Esophagus squamous epithelium (tissue), 5 donors: ENCODE results near the gene CHAC2. TPM values are rescaled to one million over a fixed set of nuclear protein-coding genes. Genes with fewer than 3 reads are reported as not detected.
A peak's percentile ranks its signal among the peaks of the same experiment; 100 is the strongest.
"Not testable (repeated sequence)": the region's sequence is repeated elsewhere in the genome, so short reads cannot be mapped to it uniquely, and the experiment has no call there.

ENCODE experiments used
- DNase-seq: peaks from one replicate; lab custom pipeline; 2025; lab: John Stamatoyannopoulos, UW
- H3K27ac ChIP-seq, 4 donors: fragments of 200-600 bp; sonication (generic); one replicate each; pipeline ENCODE4 v1.5.1; 2016 to 2019; ENCODE audit warnings: mild to moderate bottlenecking in 1 of 4
- H3K27me3 ChIP-seq, 4 donors: fragments of 200-600 bp; sonication (generic); 1 replicate in 3 of 4; 2 replicates in 1 of 4; pipeline versions ENCODE4 v1.5.1 to v1.6.0; 2017 to 2021; ENCODE audit warnings: antibody characterized with exemption in 1 of 4
- H3K36me3 ChIP-seq, 3 donors: fragments of 200-600 bp; sonication (generic); one replicate each; pipeline ENCODE4 v1.5.1; 2016 to 2019
- H3K4me1 ChIP-seq, 3 donors: fragments of 200-600 bp; sonication (generic); one replicate each; pipeline ENCODE4 v1.5.1; 2017 to 2019
- H3K4me3 ChIP-seq, 4 donors: fragments of 200-600 bp; sonication (generic); 1 replicate in 3 of 4; 2 replicates in 1 of 4; pipeline ENCODE4 v1.5.1; 2016 to 2019; ENCODE audit warnings: mild to moderate bottlenecking in 2 of 4, moderate library complexity in 1 of 4
- H3K9me3 ChIP-seq, 3 donors: fragments of 200-600 bp; sonication (generic); one replicate each; pipeline ENCODE4 v1.5.1; 2016 to 2019
- CTCF ChIP-seq, 6 experiments: fragments of 450-650 bp in 4 of 6; fragments of 200-600 bp in 2 of 6; sonication (generic) in 2 of 6; IDR thresholded peaks; one replicate each; pipeline ENCODE4 v1.5.1; 2016 to 2019; ENCODE audit warnings: antibody characterized with exemption in 6 of 6, mild to moderate bottlenecking in 4 of 6, moderate library complexity in 4 of 6
- POLR2A ChIP-seq, 4 donors: fragments of 450-650 bp; IDR thresholded peaks; one replicate each; pipeline ENCODE4 v1.6.1; 2017; ENCODE audit warnings: antibody characterized with exemption in 4 of 4, mild to moderate bottlenecking in 4 of 4, moderate library complexity in 3 of 4
- WGBS, 2 donors: methylation state at CpG; one replicate each; pipeline ENCODE4 v1.1.5; 2018; 5-methylcytosine and 5-hydroxymethylcytosine counted together
- intact Hi-C: fragments of 100-400 bp; cut with DNase I; formaldehyde crosslinking; loops from one replicate; pipeline ENCODE4 v1.15.0; 2022
- total RNA-seq, 4 donors: library from RNA; depleted of rRNA; stranded (reverse); fragments of >200 nt; gene quantifications; one replicate each; pipeline ENCODE4 v1.1.0, GENCODE V29; 2016
- donor health status: DM: yes; HTN: yes; CAD: no.

The CHAC2 gene
- 10 to 100 TPM in 2 of 4 donors, 1 to 10 TPM in 2; 5.0 to 11.3 (median 8.7) TPM for total RNA-seq

- Histone ChIP-seq H3K4me3 (peak within 1 kb of the TSS; percentile 66 to 86 (median 81)), H3K27me3 (no peaks in the 10 kb centered on the region), H3K36me3 (peaks cover 0 to 16% (median 7%) of the 10 kb centered on the region in 3 donors), H3K4me1 (peaks cover 0 to 19% (median 8%) of the 10 kb centered on the region in 3 donors), H3K27ac (peak within 1 kb of the TSS; percentile 77 to 88 (median 85)), H3K9me3 (no peaks in the 10 kb centered on the region)
- WGBS, 2 donors = 0 to 2% methylated on average over 16 to 29 of the region's 46 CpGs
- peak; percentile 13 for DNase-seq
- TF ChIP-seq POLR2A (IDR thresholded peaks at IDR 0.05) = peak in 2 of 4 donors; percentile 11 to 31
- peak in 5 of 6 experiments; percentile 40 to 64 (median 53) for TF ChIP-seq CTCF (IDR thresholded peaks at IDR 0.05)
- intact Hi-C loops = no loop called here
Observed at GRCh38 chr2:53767405-53768241, at the start of gene CHAC2. CHAC2 (plus strand) TSS chr2:53767804; CDS start chr2:53767887, 83 bp downstream.

- H3K4me1 ChIP-seq, H3K27me3 ChIP-seq, H3K4me3 ChIP-seq, H3K9me3 ChIP-seq, H3K27ac ChIP-seq, DNase-seq, intact Hi-C loops: not testable (repeated sequence)
- WGBS, 2 donors = 95 to 100% methylated on average over 3 of the region's 3 CpGs
- H3K36me3 ChIP-seq = peaks cover 0 to 17% (median 0%) of the 10 kb centered on the region in 3 donors
Observed at GRCh38 chr2:53720944-53721343, 46.7 kb upstream of the CHAC2 start.

GRCh38 chr2:53724536-53724935 is 43.1 kb upstream of the CHAC2 start:
- intact Hi-C loops = no loop called here
- TF ChIP-seq CTCF (IDR thresholded peaks at IDR 0.05) = no peak
- no peak for TF ChIP-seq POLR2A (IDR thresholded peaks at IDR 0.05)
- no peaks in the 10 kb centered on the region for H3K4me1 ChIP-seq
- H3K36me3 ChIP-seq = peaks cover 0 to 28% (median 0%) of the 10 kb centered on the region in 3 donors
- 87 to 89% methylated on average over 2 of the region's 2 CpGs for WGBS, 2 donors
- DNase-seq = no peak
- no peaks in the 10 kb centered on the region for H3K9me3 ChIP-seq
- no peak overlapping the region for H3K27ac ChIP-seq
- no peaks in the 10 kb centered on the region for H3K27me3 ChIP-seq
- H3K4me3 ChIP-seq = no peak overlapping the region

- Histone ChIP-seq H3K4me1 (no peaks in the 10 kb centered on the region), H3K9me3 (no peaks in the 10 kb centered on the region), H3K27me3 (no peaks in the 10 kb centered on the region), H3K36me3 (peaks cover 0 to 36% (median 0%) of the 10 kb centered on the region in 3 donors), H3K4me3 (no peak overlapping the region), H3K27ac (no peak overlapping the region)
- intact Hi-C loops = no loop called here
- TF ChIP-seq POLR2A (IDR thresholded peaks at IDR 0.05) = no peak
- TF ChIP-seq CTCF (IDR thresholded peaks at IDR 0.05) = no peak
- WGBS, 2 donors = 83 to 86% methylated on average over 4 of the region's 4 CpGs
- DNase-seq = no peak
Observed at GRCh38 chr2:53725662-53726061, 41.9 kb upstream of the CHAC2 start.

GRCh38 chr2:53727921-53728320 is 39.7 kb upstream of the CHAC2 start:
- DNase-seq = no peak
- Histone ChIP-seq H3K36me3 (peaks cover 0 to 50% (median 0%) of the 10 kb centered on the region in 3 donors), H3K27ac (no peak overlapping the region), H3K4me3 (no peak overlapping the region), H3K27me3 (no peaks in the 10 kb centered on the region), H3K9me3 (no peaks in the 10 kb centered on the region), H3K4me1 (no peaks in the 10 kb centered on the region)
- 96 to 100% methylated on average over 3 of the region's 3 CpGs for WGBS, 2 donors
- no peak for TF ChIP-seq POLR2A (IDR thresholded peaks at IDR 0.05)
- intact Hi-C loops = no loop called here

GRCh38 chr2:53729143-53729762 is 38.4 kb upstream of the CHAC2 start:
- TF ChIP-seq CTCF (IDR thresholded peaks at IDR 0.05) (no peak), POLR2A (IDR thresholded peaks at IDR 0.05) (no peak)
- H3K9me3 ChIP-seq = no peaks in the 10 kb centered on the region
- no peaks in the 10 kb centered on the region for H3K4me1 ChIP-seq
- peaks cover 0 to 63% (median 0%) of the 10 kb centered on the region in 3 donors for H3K36me3 ChIP-seq
- H3K4me3 ChIP-seq = no peak overlapping the region
- H3K27ac ChIP-seq = no peak overlapping the region
- H3K27me3 ChIP-seq = no peaks in the 10 kb centered on the region
- WGBS, 2 donors = 82 to 95% methylated on average over 1 of the region's 1 CpG
- intact Hi-C loops = no loop called here
- DNase-seq = no peak
